ENCODE data around the gene PIGR.
"Not testable (repeated sequence)": the region's sequence is repeated elsewhere in the genome, so short reads cannot be mapped to it uniquely, and the experiment has no call there.

Gene PIGR

DNA sequence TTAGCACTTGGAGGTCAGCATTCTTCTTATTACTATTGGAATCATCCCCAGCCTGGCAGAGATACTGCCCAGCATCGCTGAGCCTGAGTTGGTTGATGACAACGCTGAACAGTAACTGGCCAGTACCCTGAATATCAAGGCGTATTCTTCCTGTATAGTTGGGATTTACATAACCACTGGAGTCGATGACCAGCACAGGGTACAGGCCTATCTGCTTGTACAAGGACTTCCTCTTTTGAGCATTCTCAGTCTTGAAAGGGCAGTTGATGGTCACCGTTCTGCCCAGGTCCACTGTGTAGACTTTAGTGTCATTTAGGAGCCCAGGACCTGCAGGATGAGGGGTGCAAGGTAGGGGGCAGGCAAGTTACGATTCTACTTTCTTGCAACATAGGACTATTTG is 8.8 kb downstream of the PIGR start:
- in situ Hi-C loops (cut with HindIII; ENCODE audit: low sequenced_read_pairs) = no loop called here

DNA sequence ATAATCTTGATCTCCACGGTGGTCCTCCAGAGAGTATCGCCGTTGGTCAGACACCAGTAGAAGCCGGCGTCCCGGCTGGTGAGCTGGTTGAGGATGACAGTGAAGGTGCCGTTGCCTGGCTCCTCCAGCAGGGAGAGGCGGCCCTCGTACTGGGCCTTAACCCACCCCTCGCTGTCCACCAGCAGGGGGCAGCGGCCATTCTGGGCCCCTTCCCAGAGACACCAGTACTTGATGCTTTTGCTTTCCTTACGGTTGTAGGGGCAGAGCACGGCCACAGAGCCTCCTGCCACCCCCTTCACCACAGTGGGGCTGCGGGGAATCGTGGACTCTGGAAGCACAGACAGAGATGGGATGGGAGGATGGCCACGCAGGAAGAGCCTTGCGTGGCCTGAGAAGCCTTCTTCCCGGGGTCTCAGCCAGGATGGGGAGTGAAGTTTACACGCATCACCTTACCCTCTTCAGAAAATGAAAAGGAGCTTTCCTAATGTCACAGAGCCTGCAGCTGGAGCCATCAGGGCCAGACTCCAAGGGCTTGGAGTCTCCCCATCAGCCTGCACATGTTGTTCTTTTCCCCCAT is 10.7 kb downstream of the PIGR start:
- in situ Hi-C loops (cut with HindIII; ENCODE audit: low sequenced_read_pairs) = no loop called here

DNA sequence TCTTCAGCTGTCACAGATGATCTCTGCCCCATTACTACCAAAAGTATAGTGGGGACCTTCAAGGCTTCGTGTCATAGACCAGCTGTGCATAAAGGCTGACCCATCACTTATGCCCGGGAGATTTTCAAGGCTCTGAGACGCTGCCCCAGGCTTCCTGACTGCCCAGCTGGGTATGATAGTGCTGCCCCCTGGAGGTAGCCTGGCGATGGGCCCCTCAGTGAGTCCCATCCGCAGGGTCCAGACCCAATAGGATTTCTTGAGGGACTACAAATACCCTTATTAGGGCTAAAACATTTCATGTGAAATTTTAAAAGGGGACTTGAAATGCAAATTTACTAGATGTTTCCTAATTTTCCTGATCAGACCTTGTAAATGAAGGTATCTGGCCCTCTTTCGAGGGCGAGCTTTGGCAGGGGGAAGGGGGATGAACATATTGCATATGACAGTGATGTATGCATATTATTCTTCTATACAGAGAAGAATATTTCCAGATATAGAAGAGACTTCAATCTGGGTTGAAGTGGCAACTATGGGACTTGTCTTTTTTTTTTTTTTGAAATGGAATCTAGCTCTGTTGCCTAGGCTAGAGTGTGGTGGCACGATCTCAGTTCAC is 12.8 kb downstream of the PIGR start:
- in situ Hi-C loops (cut with HindIII; ENCODE audit: low sequenced_read_pairs) = no loop called here

DNA sequence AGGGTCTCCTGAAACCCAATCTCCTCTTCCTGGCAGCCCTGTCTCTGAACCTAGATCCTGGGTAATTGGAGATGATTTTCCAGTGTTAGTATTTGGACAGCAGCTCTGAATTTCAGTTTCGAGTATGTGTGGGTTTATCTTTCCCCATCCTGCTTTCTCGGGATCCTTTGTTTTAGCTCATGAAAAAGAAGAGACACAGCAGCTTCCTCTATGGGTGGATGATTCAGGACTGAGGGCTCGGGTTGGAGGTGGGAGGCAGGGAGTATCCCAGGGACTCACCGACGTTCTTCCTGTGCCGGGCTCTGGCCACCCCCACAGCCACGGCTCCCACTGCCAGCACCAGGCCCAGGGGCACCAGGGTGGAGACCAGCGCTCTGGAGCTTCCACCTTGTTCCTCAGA is 14.1 kb downstream of the PIGR start:
- in situ Hi-C loops (cut with HindIII; ENCODE audit: low sequenced_read_pairs) = no loop called here

DNA sequence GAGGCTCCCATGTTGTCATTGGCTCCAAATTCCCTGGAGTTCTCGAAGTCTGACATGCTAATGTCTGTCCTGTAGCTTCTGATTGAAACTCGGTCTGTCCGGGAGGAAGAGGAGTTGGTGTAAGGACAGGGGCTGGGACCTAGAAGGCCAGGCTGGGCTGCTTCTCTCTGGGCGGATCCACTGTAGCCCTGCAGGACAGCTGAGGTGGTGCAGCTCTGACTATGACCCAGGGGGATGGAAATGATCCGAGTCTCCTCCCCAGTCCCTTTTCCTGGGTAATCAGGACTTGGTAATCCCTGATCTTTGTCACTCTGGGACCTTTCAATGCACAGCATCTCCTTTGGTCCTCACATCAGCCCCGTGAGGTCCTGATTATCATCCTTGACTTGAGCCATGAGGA is 14.6 kb downstream of the PIGR start:
- in situ Hi-C loops (cut with HindIII; ENCODE audit: low sequenced_read_pairs) = no loop called here

DNA sequence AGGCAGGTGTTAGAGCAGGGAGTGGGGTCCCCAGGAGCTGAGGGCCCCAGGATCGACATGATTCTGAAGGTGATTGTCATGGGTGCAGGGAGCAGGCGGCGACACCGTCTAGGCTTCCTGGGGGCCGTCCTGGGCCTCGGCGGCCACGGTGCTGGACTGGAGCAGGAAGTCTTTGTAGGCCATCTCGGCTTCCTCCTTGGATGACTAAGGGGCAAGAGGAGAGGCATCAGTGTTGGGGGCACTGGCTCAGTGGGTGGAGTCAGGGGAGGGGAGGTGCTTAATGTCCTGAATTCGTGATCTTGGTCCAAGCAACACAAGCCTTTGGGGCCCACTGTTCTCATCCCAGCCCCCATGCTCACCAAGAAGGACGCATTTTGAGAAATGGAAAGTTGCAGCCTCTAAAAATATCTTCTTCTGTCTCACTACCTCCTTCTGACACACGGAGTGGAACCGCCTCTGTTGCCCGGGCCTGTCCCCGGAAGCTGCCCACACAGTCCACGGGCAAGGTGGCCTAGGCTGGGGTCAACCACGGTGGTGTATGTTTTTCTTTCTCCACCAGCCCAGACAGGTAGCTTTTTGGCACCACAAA is 16.0 kb downstream of the PIGR start:
- in situ Hi-C loops (cut with HindIII; ENCODE audit: low sequenced_read_pairs) = no loop called here

DNA sequence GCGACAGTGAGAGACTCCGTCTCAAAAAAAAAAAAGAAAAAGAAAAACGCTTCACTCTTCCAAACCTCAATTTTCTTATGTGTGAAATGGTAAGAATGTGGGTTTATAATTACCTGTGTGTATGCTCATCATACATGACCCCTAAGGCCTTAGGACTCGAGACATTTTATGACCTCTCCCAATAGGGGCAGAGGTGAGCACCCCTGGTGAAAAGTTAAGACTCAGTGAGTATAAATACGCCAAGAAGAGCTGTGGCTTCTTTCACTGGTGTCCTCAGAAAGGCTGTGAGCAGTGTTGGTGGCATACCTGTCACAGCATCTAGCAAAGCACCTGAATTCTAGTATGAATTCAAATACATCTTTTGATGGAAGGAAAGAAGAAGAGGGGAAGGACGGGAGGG is 16.7 kb downstream of the PIGR start:
- in situ Hi-C loops (cut with HindIII; ENCODE audit: low sequenced_read_pairs) = no loop called here

DNA sequence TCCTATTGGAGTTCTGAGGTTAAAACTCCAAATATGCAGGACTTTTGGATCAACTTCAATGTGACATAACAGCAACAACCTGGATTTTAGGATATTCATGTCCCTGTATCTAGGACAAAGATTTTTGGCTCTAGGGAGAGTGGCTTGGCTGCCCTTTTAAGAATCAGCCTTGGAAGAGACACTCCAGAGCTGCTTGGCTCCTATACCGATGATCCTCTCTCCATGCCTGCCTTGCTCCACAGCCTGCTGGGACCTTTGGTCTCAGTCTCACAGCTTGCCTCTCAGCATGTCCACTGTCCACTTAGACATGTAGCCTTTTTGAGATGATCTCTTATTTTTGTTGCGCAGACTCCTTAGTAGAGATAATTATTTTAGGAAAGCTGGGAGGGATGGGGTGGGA is 20.0 kb downstream of the PIGR start:
- in situ Hi-C loops (cut with HindIII; ENCODE audit: low sequenced_read_pairs) = no loop called here

DNA sequence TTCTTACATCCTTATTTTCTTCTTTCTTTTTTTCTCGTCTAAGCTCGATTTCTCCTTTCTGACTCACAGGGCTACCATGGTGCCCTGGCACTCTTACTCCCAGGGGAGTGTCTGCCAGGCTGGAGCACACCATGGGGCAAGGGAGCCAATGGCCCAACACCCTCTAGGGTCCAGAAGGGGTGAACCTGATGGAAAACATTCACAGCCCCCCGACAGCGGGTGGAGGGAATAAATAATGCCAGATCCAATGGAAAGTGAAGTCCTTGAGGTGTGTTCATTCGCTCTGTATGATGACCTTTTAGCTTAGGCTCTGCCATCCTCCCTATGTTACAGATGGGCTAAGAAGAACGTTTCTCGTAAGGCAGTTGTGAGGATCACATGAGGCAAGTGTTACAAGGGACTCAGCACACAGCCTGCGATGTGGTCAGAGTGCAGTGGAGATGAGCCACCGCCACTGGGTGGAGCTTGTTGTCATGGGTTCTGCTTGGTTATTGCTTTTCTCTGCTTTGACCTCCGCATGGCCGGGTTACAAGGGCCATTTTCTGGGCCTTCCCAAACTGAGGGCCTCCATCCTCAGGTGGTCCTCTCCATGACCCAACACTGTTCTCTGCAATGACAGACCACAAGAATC is 21.0 kb downstream of the PIGR start:
- in situ Hi-C loops (cut with HindIII; ENCODE audit: low sequenced_read_pairs) = no loop called here

DNA sequence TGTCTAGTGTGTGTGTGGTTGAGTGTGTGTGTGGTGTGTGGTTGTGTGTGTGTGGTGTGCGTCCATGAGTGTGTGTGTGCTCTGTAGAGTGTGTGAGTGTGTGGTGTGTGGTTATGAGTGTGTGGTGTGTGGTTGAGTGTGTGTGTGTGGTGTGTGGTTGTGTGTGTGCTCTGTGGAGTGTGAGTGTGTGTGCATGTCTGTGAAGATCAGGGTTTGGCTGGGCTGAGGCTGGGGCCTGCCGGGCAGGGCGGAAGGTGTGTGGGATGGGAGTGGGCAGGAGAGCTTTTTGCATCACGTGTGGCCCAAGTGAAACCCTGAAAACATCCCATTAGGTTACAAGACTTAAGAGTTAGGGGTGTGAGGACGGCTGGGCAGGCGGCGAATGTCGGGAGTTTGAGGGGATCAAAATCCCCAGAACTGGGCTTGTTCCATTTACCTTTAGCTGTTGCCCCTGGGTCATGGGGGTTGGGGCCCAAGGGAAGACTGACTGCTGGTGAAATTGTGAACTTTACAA is 21.6 kb downstream of the PIGR start:
- in situ Hi-C loops (cut with HindIII; ENCODE audit: low sequenced_read_pairs) = no loop called here

DNA sequence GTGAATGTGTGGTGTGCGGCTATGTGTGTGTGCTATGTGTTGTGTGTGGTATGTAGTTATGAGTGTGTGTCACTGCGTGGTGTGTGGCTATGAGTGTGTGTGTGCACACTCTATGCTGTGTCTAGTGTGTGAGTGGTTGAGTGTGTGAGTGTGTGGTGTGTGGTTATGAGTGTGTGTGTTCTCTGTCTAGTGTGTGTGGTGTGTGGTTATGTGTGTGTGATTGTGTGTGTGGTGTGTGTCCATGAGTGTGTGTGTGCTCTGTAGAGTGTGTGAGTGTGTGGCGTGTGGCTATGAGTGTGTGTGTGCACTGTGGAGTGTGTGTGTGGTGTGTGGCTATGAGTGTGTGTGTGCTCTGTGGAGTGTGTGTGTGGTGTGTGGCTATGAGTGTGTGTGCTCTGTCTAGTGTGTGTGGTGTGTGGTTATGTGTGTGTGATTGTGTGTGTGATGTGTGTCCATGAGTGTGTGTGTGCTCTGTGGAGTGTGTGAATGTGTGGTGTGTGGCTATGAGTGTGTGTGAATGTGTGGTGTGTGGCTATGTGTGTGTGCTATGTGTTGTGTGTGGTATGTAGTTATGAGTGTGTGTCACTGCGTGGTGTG is 22.2 kb downstream of the PIGR start:
- in situ Hi-C loops (cut with HindIII; ENCODE audit: low sequenced_read_pairs) = not testable (repeated sequence)

DNA sequence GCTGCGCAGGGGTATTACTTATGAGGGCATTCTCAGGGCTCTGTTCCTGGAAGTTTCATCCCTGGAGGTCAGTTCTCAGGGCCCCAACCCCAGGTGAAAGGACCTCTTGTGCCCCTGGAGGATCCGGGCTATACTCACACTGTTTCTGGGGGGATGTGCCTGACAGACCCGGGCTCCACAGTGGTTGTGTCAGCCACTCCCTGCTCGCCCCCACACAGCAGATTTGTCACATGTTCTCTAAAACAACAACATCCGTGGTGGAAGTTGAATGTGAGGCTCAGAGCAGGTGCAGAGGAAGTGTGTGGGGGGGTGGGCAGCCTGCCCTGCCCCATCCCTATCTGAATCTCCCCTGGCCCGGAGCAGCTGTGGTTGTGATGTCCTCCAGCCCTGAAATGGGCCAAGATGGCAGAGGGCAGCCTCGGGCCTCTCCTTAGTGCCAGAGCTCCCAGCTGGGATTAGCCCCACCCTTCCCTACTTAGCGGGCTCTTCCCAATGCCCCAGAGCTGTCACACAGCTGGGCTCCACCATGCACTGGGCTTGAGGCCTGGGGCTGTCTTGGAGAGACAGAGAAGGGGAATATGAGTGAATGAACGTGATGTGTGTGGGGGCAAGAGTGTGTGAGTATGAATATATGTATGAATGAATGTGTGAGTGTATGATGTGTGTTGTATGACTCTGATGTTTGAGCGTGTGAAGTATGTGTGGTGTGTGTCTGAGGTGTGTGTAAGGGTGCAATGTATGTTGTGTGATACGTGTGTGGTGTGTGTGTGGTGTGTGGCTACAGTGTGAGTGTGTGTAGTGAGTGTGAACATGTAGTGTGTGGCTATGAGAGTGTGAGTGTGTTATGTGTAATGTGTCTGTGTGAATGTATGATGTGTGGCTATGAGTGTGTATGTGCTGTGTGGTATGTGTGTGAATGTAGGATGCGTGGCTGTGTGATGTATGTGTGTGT is 23.0 kb downstream of the PIGR start:
- in situ Hi-C loops (cut with HindIII; ENCODE audit: low sequenced_read_pairs) = no loop called here

DNA sequence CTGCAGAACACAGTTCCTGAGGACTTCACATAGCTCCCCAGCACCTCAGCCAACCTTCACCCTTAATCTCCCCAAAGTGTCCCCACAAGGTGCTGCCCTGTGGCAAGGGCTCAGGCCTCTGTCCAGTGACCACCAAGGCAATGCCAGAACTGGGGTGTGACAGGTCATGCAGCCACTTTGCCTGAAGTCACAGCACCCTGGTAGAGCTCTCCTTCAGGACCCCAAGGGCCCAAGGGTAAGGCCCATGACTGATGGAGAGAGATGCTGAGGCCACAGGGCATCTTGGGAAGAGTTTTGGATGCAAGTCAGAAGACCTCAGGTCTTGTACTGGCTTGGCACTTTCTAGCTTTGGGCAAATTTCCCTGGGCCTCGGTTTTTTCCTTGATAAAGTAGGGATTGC is 23.7 kb downstream of the PIGR start:
- in situ Hi-C loops (cut with HindIII; ENCODE audit: low sequenced_read_pairs) = no loop called here

DNA sequence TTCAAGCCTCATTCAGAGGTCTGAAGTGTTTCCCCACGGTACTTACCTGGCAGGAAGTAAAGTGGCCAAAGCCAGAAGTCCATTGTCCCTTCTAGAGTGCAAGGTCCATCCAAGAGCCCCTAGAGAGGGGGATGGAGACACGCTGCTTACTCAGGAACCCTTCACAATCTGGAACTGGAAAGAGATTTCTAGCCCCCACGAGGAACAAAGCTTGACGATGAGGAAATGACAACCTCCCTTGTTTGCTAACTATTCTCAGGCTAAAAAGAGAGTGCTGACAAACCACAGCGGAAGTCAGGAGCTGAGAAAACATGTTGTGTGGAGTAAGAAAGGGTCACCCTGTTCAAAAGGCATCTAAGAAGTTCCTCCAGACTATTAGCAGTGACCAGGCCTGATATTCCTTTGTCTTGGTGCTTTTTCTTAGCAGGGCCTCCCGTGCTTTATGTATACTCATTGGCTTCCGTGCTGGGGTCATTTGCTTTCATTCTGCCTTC is 24.4 kb downstream of the PIGR start, which contains the start of gene FCMR:
Gene FCMR, minus strand, starts transcription at position 170 of the 494 bp plus-strand sequence. Its CDS starts 87 bp downstream, at position 83.
- in situ Hi-C loops (cut with HindIII; ENCODE audit: low sequenced_read_pairs) = no loop called here

DNA sequence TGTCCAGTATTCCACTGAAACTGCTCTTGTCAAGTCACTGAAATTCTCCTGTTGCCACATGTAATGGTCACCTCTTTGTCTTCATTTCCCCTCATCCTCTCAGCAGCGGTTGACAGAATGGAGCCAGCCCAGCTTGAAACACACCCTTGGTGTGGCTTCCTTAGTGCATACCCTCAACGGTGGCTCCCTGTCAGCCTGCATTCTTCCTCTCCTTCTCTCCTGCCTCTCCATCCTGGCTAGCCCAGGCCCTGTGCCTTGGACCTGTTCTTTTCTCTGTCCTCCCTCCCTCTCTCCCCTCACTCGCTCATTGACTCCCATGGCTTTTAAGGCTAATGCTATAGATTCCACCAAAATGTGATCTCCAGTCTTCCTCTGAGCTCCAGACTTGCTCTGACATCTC is 28.2 kb downstream of the PIGR start:
- in situ Hi-C loops (cut with HindIII; ENCODE audit: low sequenced_read_pairs) = loop anchor here (5.0 kb wide), 2 partner anchors 56 to 69 kb away; no protein-coding TSS in a partner anchor

DNA sequence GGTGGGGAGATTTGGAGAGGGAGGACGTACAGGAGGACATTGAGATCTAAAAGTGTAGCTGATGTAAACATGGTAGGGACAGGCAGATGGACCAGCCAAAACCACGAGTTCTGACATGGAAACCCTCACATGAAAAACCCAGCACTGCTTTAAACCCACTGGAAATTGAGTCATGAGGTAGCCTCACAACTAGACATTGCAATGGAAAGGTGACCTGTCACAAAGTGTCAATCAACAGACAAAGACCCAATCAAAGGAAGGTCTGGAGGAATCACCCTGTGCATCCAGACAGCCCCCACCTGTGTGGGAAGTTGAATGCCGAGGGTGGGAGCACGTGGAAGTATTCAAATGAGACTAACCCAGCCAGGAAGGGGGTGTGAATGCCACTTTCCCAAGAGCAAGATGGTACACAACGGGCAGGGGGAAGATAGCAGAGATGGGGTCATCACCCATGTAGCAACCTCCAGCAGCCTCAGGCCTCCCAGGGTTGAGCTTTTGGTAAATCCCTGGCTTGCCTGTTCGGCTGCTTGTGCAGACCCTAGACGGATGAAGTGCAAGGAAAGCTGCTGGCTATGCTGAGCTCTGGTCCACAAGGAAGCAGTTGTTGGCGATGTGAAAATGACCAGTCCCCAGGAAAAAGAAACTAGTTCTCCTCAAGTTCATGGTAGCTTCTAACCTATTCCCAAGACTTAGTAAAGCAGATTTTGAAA is 30.1 kb downstream of the PIGR start:
- in situ Hi-C loops (cut with HindIII; ENCODE audit: low sequenced_read_pairs) = loop anchor here (5.0 kb wide), 2 partner anchors 54 to 71 kb away; no protein-coding TSS in a partner anchor

DNA sequence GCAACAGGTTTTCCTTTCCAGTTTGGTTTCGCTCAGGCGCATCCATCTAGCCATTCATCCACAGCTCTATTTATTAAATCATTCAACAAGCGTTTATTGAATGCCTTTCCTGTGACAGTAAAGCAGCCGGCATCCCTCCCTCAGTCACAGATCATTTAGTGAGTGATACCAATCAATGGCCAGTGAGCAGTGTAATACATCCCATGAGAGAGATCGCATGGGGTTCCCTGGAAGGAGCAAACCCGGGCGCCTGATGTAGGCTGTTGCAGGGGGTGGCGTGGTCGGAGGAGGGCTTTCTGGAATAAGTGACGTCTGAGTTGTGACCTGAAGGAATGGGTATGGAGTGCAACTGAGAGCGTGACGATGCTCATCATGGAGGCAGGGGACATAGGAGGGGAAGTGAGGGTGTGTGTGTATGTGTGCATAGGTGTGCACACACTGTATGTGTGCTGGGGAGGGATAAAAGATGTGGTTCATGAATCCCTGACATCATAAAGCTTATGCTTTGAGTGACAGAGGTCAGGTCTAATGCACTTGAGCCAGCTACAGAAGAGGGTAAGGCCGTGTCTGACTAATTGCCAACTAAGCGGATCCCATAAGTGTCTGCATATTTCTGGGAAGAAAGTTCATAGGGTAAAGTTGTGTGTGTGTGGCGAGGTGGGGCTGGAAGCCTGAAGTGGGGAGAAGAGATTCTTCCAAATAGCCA is 31.1 kb downstream of the PIGR start:
- in situ Hi-C loops (cut with HindIII; ENCODE audit: low sequenced_read_pairs) = loop anchor here (5.0 kb wide), 2 partner anchors 53 to 72 kb away; no protein-coding TSS in a partner anchor

DNA sequence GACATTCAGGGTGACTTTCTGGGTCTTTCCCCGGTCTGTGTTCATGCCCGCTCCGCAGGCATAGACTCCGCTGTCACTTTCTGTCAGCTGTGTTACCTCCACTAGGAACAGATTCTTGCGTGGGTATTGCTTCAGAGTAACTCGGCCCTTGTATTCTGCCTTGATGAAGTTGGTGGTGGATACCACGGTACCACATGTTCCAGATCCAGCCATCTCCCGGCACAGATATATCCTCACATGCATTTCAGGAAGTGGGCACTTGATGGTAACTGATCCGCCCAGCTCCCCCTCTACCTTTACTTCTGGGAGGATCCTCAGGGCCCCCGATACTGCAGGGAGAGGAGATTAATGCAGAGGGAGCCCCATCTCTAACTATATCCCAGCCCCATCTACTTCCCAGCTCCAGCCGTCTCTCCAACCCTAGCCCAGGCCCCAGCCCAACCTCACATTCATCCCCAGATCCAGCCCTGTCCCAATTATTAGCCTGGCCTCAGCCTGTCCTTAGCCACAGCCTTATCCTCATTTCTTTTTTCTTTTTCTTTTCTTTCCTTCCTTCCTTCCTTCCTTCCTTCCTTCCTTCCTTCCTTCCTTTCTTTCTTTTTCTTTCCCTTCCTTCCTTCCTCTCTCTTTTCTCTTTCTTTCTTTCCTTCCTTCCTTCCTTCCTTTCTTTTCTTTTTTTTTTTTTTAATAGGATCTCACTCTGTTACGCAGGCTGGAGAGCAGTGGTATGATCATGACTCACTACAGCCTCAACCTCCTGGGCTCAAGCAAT is 32.3 kb downstream of the PIGR start:
- in situ Hi-C loops (cut with HindIII; ENCODE audit: low sequenced_read_pairs) = no loop called here

Data from DLD1 (cell line).